ENCODE measurements around the gene AP5M1.
"Not testable (repeated sequence)": the region's sequence is repeated elsewhere in the genome, so short reads cannot be mapped to it uniquely, and the experiment has no call there.

Gene AP5M1

DNA sequence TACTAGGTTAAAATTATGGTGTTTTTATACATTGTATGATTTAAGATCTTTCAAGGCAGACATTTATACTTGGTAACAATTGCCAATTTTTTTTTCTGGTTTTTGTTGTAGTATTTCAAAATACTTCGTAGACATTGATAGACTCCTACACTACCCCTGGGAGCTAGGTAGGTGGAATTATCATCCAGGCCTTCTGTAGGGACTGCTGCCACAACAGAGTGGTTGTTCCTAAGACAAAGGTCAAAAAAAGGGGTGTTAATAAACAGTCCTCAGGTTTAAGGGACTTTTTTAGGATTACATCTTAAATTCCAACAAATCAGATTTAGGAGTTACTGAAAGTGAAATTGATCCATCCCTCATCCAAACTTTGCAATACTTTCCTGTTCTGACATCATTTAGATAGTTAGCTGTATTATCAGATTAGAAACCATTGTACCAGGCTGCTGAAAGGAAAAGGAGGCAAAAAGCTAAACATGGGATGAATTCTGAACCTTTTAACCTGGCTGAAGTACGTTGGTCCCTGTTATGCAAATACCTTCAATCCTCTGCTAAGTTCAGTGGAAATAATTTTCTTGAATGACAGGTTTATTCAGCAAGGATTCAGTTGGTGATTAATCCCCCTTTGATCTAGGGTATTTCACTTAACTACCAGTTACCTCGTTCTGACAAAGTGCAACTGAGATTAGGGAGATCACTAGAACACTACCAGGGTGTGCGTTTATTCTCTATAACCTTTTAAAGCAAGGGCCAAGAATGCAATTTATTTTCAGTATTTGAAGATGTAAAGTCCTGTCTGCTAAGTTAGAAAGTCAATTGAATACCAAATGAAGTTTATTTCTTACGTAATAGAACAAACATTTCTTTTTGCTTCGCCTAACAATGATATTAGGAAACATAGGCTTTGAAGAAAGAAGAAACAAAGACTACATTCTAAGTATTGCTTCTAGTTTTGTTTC lies 23.2 kb downstream of the AP5M1 start:
- DNase-seq = no peak

DNA sequence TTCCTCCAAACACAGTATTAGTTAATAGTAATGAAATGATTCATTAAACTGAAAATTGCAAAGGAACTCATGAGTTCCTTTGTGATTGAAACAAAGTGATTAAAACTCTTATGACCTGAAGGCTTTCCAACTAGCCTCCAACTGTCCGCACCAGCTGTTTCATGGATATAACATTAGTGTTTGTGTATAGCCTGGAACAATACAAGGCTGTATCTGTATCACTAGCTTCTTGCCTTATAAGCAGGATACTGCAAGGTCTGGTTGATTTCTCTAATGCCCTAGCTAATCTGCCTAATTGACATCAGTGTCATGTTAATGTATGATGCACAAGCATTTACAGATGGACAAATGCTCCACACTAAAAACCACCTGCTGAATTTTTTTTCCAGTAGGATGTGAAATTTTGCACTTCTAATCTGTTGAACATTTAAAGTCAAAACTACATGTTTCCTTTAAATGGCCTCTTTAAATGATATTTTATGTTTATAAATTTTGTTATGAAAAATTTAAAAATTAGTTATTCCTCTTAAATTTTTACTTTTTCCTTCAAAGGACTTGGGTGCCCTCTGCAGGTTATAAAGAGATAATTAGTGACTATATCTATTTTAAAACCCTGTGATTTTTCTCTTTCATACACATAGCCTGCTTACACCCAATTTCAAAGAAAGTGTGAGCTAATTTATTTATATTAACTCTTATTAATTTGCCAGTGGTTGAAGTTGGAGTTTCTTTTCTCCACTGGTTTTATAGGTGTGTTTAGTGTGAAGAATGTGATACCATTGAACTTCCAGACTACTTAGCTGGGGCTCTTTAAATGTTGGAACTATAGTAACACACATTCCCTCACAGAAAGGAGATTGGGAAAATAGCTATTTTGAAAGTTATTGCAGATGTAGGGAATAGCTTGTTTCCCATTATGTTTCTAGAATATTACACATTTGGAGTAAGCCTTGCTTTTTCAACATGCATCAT lies 25.4 kb downstream of the AP5M1 start:
- DNase-seq = no peak

DNA sequence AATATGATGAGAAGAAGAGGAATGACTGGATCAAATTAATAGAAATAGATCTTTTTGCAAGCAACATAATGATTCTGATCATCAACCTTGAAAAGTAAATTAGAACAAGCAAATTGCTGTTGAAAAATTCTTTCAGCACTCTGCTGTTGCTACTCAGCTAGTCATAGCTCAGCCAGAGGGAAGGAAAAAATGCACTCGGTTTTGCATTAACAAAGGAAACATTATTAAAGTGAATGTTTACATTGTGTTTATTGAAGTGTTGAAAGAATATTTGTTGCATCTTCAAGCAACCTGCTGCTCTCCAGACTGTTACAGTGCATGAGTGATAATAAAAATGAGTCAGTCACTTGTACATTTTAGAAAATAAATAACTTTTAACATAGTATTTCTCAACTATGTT lies 26.5 kb downstream of the AP5M1 start:
- DNase-seq = no peak

DNA sequence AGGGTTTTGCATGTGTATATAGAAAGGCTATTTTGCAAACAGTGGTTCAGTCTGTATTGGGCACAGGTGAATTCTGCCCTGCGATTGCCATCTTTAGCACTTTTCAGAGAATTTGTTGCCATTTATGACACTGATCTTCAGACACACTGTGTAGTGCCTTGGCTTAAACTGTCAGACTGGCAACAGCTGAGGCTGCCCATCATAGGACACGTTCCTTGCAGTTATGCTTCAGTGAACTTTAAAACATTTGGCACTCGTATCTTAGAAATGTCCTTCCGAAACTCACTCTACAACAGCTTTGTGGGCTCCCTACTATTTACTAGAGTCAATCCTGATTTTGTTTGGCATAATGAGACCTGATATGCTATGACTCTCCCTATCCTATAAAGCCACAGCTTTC lies 29.1 kb downstream of the AP5M1 start:
- DNase-seq = no peak

DNA sequence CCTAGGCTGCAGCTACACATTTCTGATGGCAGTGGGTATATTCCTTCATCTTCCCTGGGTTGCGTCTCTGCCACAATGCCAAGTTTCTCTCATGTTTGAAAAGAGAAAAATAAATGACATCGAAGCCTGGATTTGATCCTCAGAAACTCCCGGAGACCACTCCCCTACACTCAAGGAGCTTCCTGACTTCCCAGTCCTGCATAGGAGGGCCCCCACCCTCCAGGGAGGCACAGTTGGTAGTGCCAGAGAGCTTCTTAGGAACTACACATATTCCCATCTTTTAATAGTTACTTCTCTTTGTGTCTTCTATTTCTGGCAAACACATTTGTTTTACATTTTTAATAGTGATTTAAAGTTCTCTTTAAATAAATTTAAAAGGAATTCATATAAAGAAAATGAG lies 30.7 kb downstream of the AP5M1 start:
- no peak for DNase-seq

DNA sequence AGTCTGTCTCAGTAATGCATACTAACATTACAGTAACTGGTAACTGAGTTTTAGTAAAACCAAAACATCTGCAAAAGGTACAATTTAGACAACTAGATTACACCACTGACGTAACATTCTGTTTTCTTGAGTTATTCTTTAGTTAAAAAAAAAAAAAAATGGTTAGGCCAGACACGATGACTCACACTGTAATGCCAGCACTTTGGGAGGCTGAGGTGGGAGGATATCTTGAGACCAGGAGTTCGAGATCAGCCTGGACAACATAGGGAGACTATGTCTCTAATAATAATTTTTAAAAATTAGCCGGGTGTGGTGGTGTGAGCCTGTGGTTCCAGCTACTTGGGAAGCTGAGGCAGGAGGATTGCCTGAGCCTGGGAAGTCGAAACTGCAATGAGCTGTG lies 34.1 kb downstream of the AP5M1 start:
- DNase-seq = no peak

DNA sequence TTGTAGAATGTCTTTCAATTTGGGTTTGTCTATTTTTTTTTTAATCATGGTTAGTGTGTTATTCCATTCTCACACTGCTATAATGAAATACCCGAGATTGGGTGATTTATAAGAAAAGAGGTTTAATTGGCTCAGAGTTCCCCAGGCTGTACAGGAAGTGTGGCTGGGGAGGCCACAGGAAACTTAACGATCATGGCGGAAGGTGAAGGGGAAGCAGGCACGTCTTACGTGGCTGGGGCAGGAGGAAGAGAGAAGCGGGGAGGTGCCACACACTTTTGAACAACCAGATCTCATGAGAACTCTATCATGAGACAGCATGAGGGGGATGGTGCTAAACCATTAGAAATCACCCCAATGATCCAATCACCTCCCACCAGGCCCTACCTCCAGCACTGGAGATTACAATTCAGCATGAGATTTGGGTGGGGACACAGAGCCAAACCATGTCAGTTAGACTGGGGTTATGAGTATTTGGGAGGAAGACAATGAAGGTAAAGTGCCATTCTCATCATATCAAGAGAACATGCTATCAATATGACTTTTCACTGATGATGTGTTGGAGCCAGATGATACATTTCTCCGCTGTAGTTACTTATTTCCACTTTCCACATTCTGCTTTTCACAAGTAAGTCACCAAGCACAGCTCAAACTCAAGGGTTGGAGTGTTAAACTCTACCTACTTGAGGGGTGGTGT lies 45.8 kb downstream of the AP5M1 start:
- no peak for DNase-seq

DNA sequence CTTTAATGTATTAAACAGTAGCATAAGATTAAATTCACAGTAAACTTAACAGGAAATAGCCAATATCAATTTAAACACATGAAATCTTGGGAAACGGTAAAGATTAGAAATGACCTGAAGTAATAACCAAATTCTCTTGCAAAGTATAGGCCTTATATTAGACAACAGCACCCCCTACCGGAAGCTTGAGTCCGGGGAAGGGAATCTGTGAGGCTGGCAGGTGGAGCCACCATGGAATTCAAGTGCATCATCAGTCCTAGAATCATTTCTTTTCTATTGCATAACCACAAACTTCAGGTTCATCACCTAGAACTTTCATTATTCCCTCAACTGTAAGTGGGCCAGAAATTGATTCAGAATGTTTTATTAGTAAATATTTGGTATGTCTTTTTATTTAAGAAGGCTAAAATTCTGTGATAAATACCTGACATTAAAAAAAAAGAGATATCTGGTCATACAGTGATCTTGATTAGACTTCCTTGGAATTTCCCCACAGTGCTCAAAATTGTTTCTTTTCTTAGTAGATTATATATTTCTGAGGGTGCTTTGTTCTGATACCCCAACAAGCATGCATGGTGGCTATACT lies 48.6 kb downstream of the AP5M1 start:
- DNase-seq = peak; percentile 59

DNA sequence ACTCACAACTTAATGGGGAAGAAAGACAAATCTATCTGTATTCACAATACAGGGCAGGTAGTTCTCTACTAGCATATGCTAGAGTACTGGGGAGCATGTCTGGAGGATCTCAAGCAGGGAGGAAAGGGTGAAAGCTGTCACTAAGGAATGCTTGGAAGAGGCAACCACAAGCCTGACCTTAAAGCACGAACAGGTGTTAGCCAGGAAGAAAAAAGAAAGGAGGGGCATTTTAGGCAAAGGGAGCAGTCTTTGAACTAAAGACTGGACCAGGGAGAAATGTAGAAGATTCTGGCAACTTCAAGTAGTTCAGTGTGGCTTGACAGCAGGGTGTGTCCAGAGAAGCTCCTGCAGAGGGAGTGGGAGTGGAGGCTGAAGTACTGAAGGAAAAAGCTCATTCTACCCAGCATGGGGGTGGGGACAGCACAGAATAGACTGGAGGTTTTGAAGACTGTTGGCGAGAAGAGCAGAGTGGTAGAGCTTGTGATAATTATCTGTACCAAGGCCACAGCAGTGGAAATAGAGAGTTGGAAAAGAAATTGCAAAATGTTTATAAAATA lies 50.9 kb downstream of the AP5M1 start:
- DNase-seq = no peak

DNA sequence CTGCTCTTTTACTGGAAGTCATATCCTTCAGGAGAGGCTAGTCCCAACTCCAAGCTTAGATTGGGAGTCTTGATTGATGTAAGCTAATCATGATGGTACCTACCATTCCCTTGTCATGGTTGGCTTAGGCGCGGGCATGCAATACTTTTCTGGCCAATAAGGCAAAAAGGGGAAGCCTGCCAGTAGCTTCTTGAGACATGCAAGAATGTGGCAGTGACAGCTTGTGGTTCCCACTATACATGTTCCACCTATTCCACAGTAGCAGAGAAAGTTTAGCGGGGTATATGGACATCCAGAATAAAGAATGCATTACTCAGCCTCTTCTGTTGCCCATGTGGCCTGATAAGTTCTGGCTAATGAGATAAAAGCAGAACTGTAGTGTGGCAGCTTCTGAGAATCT lies 55.0 kb downstream of the AP5M1 start:
- no peak for DNase-seq

DNA sequence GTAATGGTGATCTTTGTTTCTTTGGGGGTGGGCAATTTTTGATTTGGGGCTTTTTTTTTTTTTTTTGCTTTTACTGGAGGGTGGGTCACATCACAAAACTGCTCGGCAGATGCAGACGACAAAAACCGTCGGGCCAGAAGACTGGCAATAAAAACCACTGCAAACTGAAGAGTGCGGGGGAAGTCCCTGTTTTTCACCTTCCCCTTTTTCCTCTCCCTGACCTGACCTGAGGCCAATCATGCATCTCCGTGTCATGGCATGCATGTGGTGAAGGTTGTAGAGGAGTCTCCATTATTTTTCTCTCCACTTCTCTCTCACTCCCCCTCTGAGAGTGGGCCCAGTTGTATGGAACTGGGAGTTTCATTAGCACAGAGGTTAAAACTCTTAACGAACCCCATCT lies 57.5 kb downstream of the AP5M1 start:
- DNase-seq = no peak

DNA sequence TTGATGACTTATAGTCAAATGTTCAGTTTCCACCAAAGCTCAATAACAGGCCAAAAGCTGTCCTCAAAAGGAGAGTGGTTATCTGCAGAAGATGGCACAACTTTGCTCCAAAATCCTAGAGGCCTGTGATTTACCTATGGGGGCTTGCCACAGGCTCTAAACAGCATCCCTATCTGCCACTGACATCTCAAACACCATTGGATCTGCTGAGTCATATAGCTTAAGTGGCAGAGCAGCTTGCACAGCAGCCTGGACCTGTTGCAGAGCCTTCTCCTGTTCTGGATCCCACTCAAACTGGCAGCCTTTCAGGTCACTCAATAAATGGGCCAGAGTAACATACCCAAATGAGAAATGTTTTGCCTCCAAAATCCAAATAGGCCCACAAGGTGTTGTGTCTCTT lies 61.1 kb downstream of the AP5M1 start:
- DNase-seq = no peak

DNA sequence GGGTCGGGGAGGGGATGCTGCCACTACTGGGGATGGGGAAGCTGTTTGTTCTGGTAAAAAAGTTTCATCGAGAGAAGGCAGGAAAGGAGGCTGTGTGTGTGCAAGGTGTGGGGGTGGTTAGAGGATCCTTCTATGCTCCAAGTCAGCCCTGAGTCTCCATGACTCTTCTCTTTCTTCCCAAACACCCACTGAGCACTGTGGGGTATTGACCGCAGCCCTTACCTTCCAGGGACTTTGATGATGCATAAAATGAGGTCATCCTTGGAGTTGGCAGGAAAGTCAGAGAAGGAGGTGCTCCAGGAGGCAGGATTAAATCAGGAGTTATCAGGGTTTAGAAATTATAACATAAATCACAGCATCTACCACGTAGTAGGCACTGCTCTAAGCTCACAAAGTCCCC lies 63.7 kb downstream of the AP5M1 start:
- not testable (repeated sequence) for DNase-seq

DNA sequence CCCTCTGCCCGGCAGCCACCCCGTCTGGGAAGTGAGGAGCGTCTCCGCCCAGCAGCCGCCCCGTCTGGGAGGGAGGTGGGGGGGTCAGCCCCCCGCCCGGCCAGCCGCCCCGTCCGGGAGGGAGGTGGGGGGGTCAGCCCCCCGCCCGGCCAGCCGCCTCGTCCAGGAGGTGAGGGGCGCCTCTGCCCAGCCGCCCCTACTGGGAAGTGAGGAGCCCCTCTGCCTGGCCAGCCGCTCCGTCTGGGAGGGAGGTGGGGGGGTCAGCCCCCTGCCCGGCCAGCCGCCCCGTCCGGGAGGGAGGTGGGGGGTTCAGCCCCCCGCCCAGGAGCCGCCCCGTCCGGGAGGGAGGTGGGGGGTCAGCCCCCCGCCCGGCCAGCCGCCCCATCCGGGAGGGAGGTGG lies 65.0 kb downstream of the AP5M1 start:
- DNase-seq = not testable (repeated sequence)

DNA sequence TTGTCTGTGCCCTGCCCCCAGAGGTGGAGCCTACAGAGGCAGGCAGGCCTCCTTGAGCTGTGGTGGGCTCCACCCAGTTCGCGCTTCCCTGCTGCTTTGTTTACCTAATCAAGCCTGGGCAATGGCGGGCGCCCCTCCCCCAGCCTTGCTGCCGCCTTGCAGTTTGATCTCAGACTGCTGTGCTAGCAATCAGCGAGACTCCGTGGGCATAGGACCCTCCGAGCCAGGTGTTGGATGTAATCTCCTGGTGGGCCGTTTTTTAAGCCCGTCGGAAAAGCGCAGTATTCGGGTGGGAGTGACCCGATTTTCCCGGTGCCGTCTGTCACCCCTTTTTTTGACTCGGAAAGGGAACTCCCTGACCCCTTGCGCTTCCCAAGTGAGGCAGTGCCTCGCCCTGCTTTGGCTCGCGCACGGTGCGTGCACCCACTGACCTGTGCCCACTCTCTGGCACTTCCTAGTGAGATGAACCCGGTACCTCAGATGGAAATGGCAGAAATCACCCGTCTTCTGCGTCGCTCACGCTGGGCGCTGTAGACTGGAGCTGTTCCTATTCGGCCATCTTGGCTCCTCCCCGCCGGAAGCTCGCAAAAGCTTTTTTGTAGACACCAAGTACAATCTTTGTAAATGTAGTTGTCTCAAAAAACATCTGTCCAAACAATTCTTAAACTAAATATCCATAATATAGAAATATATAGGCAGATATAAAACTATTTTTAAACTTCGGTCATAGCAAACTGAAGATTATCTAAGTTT lies 75.0 kb downstream of the AP5M1 start:
- not testable (repeated sequence) for DNase-seq

DNA sequence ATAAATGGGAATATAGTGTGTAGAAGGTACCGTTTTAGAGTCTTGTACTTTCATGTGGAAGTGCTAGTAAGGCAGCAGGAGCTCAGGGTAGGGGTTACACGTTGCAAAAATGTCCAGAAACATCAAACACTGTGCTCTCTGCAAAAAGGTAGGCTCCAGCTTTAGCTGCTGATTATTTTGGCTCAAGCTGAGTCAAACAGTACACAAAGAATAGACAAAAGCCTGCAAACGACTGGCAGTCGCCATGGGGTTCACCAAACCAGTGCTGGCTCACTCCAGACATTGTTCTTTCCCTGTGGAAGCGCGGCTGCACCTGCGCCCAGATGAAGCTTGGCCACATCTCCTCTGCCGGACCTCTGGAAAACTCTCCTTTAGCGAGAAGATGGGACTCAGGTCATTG lies 76.3 kb downstream of the AP5M1 start:
- no peak for DNase-seq

DNA sequence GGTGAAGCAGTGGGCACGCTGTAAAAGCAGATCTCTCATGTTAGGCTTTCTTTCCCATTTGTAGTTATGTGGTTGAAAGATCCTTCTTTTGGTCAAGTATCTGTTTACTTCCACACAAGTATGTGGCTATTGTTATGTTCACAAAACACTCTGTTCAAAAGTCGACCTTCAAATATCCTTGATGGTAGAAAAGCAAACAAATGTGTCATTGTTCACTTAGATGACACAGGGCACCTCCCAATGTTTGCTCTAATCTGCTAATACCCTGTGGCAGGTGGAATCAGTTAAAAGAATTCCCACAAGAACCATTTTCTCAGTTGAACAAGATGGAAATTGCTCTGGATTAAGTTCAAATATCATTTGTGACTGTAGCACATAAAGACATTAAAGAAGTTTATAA lies 78.0 kb downstream of the AP5M1 start:
- DNase-seq = no peak

Data from activated CD4-positive, CD25-positive, alpha-beta regulatory T cell treated with anti-CD3 and anti-CD28 coated beads, Interleukin-2, amount 50 U/mL, for 72 hours (primary cell).